Kidney (tissue), 22 donors: Measurements from ENCODE around the gene OR11H6. TPM values are rescaled to one million over a fixed set of nuclear protein-coding genes. Genes with fewer than 3 reads are reported as not detected.
"Not testable (repeated sequence)": the region's sequence is repeated elsewhere in the genome, so short reads cannot be mapped to it uniquely, and the experiment has no call there.

Source experiments
- DNase-seq, 5 donors: peaks; one replicate each; pipeline ENCODE4 v3.0.0-alpha.2; 2013 to 2020
- FAIRE-seq: peaks from 2 replicates; lab custom pipeline; 2012; peaks lifted over from hg19 to GRCh38; lab: Jason Lieb, UNC
- H3K27ac ChIP-seq, 2 donors: one replicate each; pipeline ENCODE4 v1.7.0; 2013; ENCODE audit warnings: low read depth in 2 of 2, low read length in 2 of 2, inconsistent platforms in 1 of 2
- H3K27me3 ChIP-seq: one replicate; pipeline ENCODE4 v1.7.1; 2013; ENCODE audit warnings: low read length, inconsistent platforms; ENCODE audit not compliant: control insufficient read depth, insufficient read depth
- H3K36me3 ChIP-seq, 3 donors: one replicate each; pipeline versions ENCODE4 v1.7.0 to v1.7.1; 2013; ENCODE audit warnings: low read length in 3 of 3, control low read depth in 1 of 3, inconsistent platforms in 1 of 3; ENCODE audit not compliant: insufficient read depth in 3 of 3, control insufficient read depth in 2 of 3
- H3K4me1 ChIP-seq, 3 donors: one replicate each; pipeline versions ENCODE4 v1.7.0 to v1.7.1; 2013; ENCODE audit warnings: low read length in 3 of 3, inconsistent platforms in 1 of 3, low read depth in 1 of 3; ENCODE audit not compliant: control insufficient read depth in 2 of 3, insufficient read depth in 2 of 3
- H3K4me3 ChIP-seq, 3 donors: one replicate each; pipeline versions ENCODE4 v1.7.0 to v1.8.1; 2013; ENCODE audit warnings: low read length in 3 of 3, control low read depth in 1 of 3, inconsistent platforms in 1 of 3
- H3K9ac ChIP-seq, 3 donors: one replicate each; pipeline versions ENCODE4 v1.7.0 to v1.7.1; 2013; ENCODE audit warnings: low read length in 3 of 3, control low read depth in 1 of 3, inconsistent platforms in 1 of 3
- H3K9me3 ChIP-seq, 3 donors: one replicate each; pipeline versions ENCODE4 v1.7.0 to v1.7.1; 2013; ENCODE audit warnings: low read length in 3 of 3, control low read depth in 1 of 3, inconsistent platforms in 1 of 3; ENCODE audit not compliant: control insufficient read depth in 2 of 3, insufficient read depth in 1 of 3
- CTCF ChIP-seq: IDR thresholded peaks from 3 replicates; pipeline ENCODE4 v1.5.1; 2012; ENCODE audit warnings: mild to moderate bottlenecking, moderate library complexity, borderline replicate concordance; ENCODE audit not compliant: insufficient read depth; ENCODE audit errors: extremely low read depth
- intact Hi-C: fragments of 100-400 bp; cut with DNase I; formaldehyde crosslinking; loops from one replicate; pipeline ENCODE4 v1.11.1; 2022
- long read RNA-seq, 10 donors: library from polyadenylated mRNA in 1 of 10; unstranded in 1 of 10; transcript quantifications; one replicate each; pipeline ENCODE4 v2.0.0 and lab custom pipeline, GENCODE V29; 2021 to 2026
- polyA plus RNA-seq: library from polyadenylated mRNA; stranded (reverse); fragments of 350-450 nt; fragmentation: Illumina TruSeq; extraction: RNeasy Lipid Tissue Mini Kit (QIAGEN cat#74804); gene quantifications from one replicate; pipeline ENCODE4 v1.2.3, GENCODE V29; 2014; ENCODE audit warnings: low read depth, low replicate concordance; ENCODE audit not compliant: insufficient read depth
- total RNA-seq: library from RNA; stranded (reverse); fragmentation: NEBNext Ultra II Directional; extraction: Animal tissue kit (Norgen Biotek cat#: 25700); gene quantifications from one replicate; pipeline ENCODE4 v1.2.1, GENCODE V29; 2021
- donor health status: control.
- donor health status: control.
- donor health status: control.
- donor health status: control.
- donor health status: control.
- donor health status: DM: yes; HTN: yes; CAD: no.
- donor health status: Normal renal cell carcinoma (clear cell type).

Gene OR11H6, protein sequence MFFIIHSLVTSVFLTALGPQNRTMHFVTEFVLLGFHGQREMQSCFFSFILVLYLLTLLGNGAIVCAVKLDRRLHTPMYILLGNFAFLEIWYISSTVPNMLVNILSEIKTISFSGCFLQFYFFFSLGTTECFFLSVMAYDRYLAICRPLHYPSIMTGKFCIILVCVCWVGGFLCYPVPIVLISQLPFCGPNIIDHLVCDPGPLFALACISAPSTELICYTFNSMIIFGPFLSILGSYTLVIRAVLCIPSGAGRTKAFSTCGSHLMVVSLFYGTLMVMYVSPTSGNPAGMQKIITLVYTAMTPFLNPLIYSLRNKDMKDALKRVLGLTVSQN
- not detected for total RNA-seq
- not detected for polyA plus RNA-seq
- long read RNA-seq, donor 1: 0 reads
- long read RNA-seq, donor 2: 0 reads
- long read RNA-seq, donor 3: 0 reads
- long read RNA-seq, donor 4: 0 reads
- long read RNA-seq, donor 5: 0 reads
- long read RNA-seq, donor 6: 0 reads
- long read RNA-seq, donor 7: 0 reads
- long read RNA-seq, donor 8: 0 reads
- long read RNA-seq, donor 9: 0 reads
- long read RNA-seq, donor 10: 0 reads

GRCh38 chr14:20223410-20223809 is at the start of gene OR11H6:
Gene OR11H6 (plus strand): TSS chr14:20223710. CDS start chr14:20223710, 0 bp downstream.
- DNase-seq (no peak), FAIRE-seq (no peak)

DNA sequence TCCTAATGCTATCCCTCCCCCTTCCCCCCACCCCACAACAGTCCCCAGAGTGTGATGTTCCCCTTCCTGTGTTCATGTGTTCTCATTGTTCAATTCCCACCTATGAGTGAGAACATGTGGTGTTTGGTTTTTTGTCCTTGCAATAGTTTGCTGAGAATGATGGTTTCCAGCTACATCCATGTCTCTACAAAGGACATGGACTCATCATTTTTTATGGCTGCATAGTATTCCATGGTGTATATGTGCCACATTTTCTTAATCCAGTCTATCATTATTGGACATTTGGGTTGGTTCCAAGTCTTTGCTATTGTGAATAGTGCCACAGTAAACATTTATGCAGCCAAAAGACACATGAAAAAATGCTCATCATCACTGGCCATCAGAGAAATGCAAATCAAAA is 49.3 kb upstream of the OR11H6 start:
- FAIRE-seq, H3K27me3 ChIP-seq, H3K4me1 ChIP-seq, H3K36me3 ChIP-seq, DNase-seq, H3K4me3 ChIP-seq, intact Hi-C loops, H3K27ac ChIP-seq, H3K9ac ChIP-seq, H3K9me3 ChIP-seq: not testable (repeated sequence)

More at GRCh38 chr14:20223410-20223809, at the start of gene OR11H6:
- Histone ChIP-seq H3K27me3 (no peaks in the 10 kb centered on the region), H3K9ac (no peak within 1 kb of the TSS), H3K36me3 (no peaks in the 10 kb centered on the region), H3K4me1 (no peaks in the 10 kb centered on the region), H3K27ac (no peak within 1 kb of the TSS), H3K4me3 (no peak within 1 kb of the TSS), H3K9me3 (no peaks in the 10 kb centered on the region)
- intact Hi-C loops: no loop called here
- no peak for TF ChIP-seq CTCF

DNA sequence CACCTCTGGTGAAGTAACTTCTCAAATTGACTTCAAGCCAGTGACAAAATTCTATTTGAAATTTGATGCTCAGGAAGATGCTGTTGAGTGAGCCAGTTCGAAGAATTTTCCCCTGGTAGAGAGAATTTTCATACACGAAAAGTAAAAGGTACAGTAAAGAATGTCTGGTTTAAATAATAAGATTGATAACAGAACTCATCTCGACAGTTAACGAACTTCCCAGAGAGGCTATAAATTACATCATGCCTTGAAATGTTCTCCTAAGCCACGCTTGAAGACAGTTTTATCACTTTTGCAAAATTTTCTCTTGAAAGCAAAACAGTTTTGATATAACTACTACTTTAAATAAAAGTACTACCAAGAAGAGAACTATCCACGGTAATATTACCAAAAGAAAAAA is 47.2 kb upstream of the OR11H6 start:
- no peaks in the 10 kb centered on the region for H3K27me3 ChIP-seq
- H3K27ac ChIP-seq: no peak overlapping the region
- H3K4me3 ChIP-seq: no peak overlapping the region
- no peak for FAIRE-seq
- no peaks in the 10 kb centered on the region for H3K36me3 ChIP-seq
- TF ChIP-seq CTCF: no peak
- no peak for DNase-seq
- no peaks in the 10 kb centered on the region for H3K9me3 ChIP-seq
- H3K9ac ChIP-seq: no peak overlapping the region
- intact Hi-C loops: no loop called here
- no peaks in the 10 kb centered on the region for H3K4me1 ChIP-seq

DNA sequence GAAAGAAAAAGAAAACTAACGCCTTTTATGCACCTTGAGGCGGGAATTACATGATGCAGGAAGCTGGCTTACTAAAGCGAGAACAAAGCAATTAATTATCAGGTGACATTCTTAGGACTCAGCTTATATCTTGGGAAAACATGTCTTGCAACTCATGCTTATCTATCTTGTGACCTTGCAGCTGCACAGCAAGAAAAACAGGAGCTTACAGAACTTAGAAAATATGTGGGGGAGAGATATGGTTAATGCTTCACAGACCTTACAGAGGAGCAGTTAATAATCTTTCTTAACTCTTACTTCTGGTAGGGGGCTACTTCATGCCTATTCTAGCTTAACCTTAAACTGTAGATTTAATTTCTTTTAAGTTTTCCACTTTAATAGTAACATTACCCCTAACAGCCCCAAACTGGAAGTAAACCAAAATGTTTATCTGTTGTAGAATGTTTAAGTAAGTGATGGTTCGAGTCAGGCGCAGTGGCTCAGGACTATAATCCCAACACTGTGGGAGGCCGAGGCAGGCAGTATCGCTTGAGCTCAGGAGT is 46.0 kb upstream of the OR11H6 start:
- no peak for TF ChIP-seq CTCF
- H3K27ac ChIP-seq: no peak overlapping the region

More for the DNA sequence above, 46.0 kb upstream of the OR11H6 start:
- intact Hi-C loops: no loop called here
- no peaks in the 10 kb centered on the region for H3K9me3 ChIP-seq
- H3K27me3 ChIP-seq: no peaks in the 10 kb centered on the region
- H3K36me3 ChIP-seq: no peaks in the 10 kb centered on the region
- DNase-seq (no peak), FAIRE-seq (no peak)
- H3K9ac ChIP-seq: no peak overlapping the region
- H3K4me3 ChIP-seq: no peak overlapping the region
- no peaks in the 10 kb centered on the region for H3K4me1 ChIP-seq
